HG02938 (cell line): Measurements from ENCODE around the gene DDX24.
A peak's percentile ranks its signal among the peaks of the same experiment; 100 is the strongest.
"Not testable (repeated sequence)": the region's sequence is repeated elsewhere in the genome, so short reads cannot be mapped to it uniquely, and the experiment has no call there.

ENCODE experiments used
- ATAC-seq: cut with Tn5 transposase; IDR thresholded peaks from one replicate; pipeline ENCODE4 v1.9.1; 2021; ENCODE audit warnings: mild to moderate bottlenecking, moderate library complexity; ENCODE audit not compliant: unreplicated experiment

Gene DDX24

DNA sequence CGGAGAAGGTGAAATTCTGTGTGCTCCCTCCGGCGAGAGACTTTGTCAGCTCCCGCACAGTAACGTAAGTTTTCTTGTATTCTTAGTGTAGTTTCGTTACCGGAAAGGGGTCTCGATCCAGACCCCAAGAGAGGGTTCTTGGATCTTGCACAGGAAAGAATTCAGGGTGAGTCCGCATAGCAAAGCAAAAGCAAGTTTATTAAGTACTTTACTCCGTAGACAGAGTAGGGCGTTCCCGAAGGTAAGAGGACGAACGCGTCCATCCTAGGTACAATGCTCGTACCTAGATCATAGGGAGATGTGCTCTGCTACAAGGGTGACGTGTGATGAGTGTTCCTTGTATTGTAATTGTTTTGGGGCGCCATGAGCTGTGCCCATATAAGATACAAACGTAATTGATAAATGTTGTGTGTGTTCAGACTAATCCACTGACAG is 401 bp upstream of the DDX24 start:
- ATAC-seq = peak; percentile 40

DNA sequence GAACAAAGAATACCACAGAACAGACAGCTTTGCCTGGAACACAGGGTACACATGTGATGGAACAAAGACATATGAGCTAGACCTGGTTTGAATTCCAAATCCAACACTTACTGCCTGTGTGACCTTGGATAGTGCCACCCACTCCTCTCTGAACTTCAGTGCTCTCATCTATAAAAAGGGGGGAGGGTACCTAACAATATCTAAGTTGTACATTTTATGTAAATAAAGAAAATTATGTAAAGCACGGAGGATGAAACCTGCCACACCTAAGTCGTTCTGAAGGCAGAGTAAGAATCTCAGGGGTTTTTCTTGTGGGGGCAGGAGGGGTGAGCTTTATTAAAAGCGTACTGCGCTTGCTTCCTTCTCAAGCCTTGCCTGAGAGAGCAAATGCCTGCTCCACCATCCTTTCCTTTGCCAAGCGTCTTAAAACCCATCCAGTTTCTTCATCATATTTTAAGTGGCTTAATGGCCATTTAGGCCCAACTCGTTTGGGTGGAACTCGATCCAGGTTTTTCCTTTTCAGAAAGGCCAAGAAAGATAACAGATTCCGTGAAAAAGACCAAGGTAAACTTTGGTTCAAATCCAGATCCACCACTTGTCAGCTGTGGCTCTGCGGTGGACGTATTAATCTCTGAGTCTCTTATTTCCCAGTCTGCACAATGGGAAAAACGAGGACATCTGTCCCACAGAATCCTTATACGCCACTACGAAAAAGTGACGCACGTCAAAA is 946 bp downstream of the DDX24 start:
- ATAC-seq = no peak

DNA sequence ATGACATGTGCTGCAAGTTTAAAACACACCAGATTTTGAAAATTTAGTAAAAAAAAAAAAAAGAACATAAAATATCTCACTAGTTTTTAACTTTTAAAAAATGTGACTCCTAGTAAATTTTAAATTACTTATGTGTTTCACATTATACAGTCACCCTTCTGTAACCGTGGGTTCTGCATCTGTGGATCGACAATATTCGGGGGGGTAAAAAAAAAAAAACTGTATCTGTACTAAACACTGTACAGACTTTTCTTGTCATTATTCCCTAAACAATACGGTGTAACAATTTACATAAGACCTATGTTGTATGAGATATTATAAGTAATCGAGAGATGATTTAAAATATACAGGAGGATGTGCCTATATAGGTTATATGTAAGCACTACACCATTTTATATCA is 3.2 kb downstream of the DDX24 start:
- no peak for ATAC-seq

DNA sequence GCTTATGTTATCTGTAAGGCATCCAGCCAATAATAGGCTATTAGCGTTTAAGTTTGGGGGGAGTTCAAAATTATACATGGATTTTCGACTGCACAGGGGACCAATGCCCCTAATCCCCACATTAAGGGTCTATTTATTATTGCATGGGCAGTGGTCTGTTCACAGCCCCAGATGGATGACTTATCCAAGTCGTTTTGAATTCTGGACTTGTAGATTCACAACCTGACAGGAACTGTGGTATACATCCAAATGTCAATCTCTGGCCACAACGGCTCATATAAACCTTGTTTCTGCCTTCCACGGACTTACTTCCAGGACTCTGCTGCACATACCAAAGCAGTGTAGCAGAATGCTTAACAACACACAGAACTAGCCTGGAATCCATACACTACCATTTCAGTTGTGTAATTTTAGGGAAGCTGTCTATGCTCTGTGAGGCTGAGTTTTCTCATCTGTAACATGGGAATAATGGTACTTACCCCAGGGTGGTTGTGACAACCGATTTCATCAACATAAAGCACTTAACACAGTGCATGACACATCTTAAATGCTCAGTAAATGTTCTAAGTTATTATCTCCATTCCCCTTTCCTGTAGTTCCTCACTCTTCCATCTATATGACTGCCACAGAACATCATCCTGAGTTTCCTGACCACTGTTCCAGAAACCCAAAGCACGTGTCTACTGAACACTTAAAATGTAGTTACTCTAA is 3.7 kb downstream of the DDX24 start:
- ATAC-seq = no peak

DNA sequence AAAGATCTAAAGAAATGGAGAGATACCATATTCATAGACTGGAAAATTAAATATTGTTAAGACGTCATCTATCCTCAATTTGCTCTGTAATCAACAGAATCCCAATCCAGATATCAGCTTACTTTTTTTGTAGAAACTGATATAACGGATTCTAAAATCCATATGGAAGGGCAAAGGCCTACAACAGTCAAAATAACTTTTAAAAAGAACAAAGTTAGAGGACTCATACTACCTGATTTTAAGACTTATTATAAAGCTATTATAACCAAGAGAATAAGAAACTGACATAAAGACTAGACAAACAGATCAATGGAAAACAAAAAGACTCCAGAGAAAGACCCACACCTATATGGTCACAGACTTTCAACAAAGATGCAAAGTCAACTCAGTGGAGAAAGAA is 6.0 kb downstream of the DDX24 start:
- ATAC-seq = no peak

DNA sequence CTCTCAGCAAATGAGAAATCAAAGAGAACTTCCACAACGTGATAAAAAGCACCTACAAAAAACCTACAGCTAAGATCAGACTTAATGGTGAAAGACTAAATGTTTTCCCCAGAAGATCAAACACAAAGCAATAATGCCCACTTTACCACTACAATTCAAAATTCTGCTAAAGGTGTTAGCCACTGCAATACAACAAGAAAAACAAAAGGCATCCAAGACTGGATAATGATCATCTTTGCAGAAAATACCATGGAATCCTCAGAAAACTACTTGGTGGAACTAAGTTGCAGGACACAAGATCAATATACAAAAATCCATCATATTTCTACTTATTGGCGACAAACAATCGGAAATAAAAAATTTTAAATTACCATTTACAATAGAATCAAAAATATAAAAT is 6.5 kb downstream of the DDX24 start:
- ATAC-seq = no peak

DNA sequence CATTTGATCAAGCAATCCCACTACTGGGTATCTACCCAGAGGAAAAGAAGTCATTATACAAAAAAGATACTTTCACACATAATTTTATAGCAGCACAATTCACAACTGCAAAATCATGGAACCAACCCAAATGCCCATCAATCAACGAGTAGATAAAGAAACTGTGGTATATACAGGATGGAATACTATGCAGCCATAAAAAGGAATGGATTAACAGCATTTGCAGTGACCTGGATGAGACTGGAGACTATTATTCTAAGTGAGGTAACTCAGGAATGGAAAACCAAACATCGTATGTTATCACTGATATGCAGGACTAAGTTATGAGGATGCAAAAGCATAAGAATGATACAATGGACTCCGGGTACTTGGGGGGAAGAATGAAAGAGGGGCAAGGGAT is 8.9 kb downstream of the DDX24 start:
- not testable (repeated sequence) for ATAC-seq

DNA sequence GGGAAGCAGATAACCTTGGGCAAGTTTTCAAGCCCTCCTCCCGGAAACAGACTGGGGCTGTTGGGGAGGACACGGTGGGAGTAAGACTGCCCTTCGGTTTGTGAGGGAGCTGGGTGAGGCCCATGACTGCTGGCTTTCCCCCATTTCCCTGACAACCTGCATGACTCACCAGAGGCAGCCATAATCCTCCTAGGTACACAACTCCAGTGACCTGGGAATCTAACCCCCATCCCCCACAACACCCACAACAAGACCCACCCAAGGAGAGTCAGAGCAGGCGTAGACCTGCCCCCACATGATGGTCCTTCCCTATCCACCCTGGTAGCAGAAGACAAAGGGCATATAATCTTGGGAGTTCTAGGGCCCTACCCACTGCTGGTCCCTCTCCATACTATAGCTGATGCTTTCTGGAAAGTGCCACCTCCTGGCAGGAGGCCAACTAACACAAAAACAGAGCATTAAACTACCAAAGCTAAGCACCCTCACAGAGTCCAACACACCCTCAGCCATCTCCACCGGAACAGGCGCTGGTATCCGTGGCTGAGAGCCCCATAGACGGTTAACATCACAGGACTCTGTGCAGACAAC is 14.8 kb downstream of the DDX24 start:
- ATAC-seq = no peak

DNA sequence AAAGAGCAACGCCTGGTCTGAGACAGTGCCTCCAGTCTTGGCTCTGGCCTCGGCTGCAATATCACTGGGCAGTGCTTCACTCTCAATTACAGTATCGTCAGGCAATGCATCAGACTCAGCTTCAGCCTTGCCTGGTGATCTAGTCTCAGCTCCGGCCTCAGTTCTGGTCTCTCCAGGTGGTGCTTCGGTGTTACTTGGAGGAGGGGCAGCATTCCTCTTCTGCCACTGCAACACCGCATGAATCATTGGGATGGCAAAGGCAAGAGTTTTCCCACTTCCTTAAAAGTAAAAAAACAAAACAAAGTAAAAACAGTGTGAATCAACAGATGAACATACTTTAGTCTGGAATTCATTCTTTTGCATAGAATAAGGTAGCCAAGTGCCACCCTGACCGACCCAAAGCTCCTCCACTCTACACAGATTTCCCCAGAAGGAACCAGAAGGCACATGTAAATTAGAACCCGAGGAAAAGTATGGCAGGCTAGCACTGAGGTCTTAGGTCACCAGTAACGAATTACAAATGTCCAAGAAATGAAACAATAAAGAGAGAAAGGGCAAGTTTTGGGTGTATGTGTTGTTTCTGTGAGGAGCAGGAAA is 18.6 kb downstream of the DDX24 start:
- no peak for ATAC-seq

DNA sequence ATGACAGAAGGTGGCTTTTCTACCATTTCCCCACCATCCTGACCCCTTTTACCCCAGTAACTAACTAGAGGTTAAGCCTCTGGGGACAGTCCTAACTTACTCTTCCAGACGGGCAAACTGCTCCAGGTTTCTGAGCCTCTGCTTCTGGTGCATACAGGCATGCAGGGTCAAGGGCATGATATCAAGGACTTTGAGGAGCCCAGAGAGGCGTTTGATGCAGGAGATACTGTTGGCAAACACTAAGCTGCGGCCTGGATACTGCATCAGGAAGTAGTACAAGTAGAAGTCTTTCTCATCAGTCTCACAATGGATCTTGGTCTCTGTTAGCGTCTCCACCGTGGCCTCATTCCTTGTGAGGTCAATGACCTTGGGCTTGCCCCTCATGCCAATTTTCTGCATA is 21.0 kb downstream of the DDX24 start:
- no peak for ATAC-seq

DNA sequence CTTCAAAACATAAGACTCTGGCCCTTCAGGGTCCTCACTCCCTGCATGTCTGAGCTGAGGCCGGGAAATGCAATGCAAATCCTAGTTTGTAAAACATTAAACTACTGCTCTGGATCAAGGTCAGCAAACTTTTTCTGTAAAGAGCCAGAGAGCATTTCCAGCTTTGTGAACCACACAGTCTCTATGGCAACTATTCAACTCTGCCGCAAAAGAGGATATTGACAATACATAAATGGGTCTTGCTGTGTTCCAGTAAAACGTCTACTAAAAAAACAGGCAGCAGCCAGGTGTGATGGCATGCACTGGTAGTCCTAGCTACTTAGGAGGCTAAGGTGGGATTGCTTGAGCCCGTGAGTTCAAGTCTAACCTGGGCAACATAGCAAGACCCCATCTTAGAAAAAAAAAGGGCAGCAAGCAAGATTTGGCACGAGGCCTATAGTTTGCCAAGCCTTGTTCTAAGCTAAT is 22.3 kb downstream of the DDX24 start:
- ATAC-seq = no peak

DNA sequence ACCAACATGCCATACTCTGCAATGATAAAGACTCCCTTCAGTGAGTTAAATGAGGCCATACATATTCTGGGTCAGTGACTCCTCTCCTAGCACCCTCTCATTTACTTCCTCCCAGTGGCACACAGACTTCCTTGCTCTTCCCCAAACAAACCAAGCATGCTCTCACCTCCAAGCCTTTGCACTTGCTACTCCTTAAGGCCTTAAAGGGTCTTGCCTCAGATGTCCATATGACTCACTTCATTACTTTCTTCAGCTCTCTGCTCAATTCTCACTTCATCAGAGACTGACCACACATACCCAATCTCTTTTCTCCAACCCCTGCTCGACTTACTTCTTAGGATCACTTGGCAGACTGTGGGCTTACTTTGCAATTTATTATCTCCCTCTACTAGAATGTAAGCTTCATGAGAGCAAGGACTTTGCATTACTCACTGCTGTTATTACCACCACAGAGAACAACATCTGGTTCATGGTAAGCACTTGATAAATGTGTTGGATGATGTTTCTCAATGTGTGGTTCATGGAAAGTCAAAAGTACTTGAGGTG is 22.8 kb downstream of the DDX24 start:
- ATAC-seq = no peak

DNA sequence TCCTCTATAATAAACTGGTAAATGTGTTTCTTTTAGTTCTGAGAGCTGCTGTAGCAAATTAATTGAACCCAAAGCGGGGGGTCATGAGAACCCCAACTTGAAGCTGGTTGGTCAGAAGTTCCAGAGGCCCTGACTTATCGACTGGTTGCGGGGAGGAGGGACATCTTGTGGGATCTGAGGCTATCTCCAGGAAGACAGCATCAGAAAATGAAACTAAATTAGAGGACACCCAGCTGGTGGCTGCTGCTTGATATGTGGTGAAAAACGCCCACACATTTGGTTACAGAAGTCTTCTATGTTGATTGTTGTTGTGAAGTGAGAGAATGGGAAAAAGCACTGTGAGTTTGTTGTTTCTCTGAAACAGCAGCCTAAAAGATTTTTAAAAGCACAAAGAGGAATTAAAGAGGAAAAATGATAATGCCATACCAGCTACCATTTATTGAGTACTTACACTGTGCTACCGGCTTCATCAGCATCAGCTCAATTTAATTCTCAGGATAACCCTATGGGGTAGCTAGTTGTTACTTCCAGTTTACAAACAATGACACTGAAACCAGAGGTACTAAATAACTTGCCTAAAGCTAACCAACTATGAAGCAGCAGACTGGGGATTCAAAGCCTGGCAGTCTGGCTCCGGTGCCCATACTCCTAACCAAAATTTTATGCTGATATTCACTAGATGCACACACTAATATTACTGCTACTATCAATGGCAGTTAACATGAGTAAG is 24.3 kb downstream of the DDX24 start:
- peak; percentile 82 for ATAC-seq

DNA sequence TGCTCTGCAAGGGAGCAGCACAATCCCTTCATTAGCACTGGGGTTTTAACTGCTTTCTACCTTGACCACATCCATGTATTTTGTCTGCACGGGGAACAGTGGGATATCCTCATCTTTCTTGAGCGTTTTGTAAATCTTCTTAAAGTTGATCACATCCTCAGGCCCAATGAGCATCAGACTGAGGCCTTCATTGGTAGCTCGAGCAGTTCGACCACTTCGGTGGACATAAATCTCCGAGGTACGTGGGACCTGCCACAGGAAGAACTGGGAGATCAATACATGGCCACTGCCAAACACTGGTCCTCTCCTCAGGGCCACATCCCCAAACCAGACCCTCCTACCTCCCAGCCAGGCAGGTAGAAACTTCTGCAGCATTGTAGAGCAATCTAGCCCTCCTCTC is 26.1 kb downstream of the DDX24 start:
- ATAC-seq = no peak

DNA sequence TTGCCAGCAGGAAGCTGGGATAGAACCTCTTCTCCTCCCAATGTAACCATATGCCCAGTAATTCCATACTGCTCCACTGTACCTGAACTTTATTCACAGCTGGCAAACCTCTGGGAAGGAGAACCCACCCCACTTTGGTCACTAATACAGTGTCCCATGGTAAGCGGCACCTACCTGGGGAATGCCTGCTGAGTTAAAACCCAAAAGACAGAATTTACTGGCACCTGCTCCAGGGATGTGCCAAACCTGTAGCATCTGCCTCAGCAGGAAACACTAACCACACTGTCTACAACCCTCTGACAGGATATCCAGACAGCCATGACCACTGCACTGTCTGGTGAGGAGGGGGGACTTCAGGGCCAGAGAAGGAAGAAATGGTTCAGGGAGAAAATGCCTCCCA is 26.6 kb downstream of the DDX24 start:
- no peak for ATAC-seq

DNA sequence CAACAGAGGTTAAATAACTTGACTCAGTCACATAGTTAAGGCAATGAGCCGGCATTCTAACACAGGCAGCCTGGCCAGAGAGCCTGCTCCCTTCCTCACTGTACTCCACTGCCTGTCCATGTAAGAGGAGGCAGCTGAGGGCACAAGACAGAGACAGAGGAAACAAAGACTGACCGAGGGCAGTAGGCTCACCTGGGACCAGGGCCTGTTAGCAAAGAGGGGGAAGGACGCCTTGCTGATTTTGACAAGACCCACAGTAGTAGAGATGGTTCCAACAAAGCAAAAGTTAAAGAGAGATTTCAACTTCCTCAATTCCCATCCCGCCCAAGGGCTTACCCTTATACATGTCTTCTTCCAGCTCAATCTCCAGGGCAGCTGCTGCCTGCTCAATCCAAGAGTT is 28.3 kb downstream of the DDX24 start:
- no peak for ATAC-seq

DNA sequence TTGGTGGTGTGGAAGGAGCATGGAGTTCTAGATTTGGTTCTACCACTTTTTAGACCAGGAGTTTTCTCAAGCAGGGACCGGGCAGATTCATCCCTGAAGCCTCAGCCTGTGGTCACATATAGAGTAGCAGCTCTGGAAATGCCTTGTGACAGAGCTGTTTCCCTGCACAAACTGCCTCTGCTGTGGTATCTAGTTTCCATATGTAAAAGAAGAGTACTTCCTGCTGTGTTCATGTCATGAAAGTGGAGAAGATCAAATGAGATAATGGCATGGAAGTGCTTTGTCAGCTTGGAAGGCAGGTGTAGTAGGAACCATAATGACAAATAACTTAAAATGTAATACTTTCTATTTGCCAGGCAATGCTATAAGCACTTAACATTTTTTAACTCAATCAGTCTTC is 28.8 kb downstream of the DDX24 start:
- ATAC-seq = no peak

DNA sequence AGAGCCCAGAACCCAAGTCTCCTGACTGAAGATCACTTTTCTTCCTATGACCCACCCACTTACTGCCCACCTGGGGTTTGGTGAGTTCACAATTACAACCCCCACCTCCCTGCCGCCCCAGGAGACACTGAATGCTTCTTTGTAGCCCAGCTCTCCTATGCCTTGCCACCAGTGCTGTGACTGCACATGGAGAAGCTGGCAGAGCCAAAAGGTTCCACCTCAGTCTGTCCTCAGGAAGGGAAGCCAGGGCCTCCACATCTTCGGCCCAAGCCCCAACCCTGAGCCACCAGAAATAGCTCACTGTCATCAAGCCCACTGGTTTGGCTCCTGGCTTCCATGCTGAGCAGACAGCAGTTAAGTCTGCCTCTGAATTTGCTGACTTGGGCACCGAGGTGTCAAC is 29.2 kb downstream of the DDX24 start:
- no peak for ATAC-seq

DNA sequence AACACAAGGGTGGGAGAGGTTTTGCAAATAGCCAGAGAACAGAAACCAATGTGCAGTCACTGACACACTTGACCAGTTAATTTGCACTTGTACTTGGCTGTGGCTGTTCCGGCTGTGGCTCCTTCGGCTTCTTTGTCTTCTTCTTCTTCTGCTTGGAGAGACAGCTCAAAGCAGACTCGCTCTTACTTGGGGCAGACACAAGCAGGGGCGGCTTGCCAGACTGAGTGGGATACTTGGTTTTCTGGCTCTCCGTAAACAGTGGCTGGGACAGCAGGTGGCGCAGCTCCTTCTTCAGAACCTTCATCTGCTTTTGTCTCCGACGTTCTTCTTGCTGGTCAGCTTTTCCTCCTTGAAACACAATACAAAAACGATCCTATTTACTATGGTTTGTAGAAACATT is 29.9 kb downstream of the DDX24 start:
- no peak for ATAC-seq

DNA sequence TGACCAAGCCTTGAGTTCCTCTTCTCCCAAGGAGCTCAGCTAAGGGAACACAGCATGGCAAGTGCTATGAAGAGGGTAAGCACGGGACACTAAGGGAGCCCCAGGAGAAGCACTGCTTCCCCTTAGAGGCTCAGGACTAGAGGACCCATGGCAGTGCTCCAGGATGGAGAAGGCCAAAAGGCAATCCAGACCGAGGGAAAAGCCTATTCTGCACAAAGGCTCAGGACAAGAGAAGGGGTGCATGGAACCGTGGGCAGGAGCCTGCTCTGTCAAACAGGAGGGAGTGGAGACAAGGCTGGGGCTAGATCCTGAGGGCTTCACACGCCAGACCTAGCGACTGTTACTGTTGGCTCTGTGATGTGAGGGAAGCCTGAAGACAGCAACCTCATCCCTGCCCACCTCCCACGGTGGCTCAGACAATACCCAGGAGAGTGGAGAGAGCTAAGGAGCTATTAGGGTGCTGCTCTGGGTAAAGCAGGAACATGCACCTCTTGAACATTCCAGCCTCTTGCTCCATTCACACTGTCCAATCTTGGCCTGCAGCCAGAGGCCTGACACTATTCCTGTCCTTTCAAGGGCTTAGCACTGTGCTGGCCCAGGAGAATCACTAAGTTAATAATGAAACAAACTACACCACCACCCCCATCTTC is 30.6 kb downstream of the DDX24 start:
- ATAC-seq = no peak
